GM18520 (cell line): Measurements from ENCODE around the gene C7orf25.

Source experiments
- ATAC-seq: cut with Tn5 transposase; IDR thresholded peaks from one replicate; pipeline ENCODE4 v1.9.1; 2021; ENCODE audit not compliant: unreplicated experiment

C7orf25 gene

GRCh38 chr7:42911454-42912447 is at the start of gene C7orf25:
TSS of gene C7orf25 (minus strand) at chr7:42912070. CDS start at chr7:42910900, 1,170 bp downstream.
- ATAC-seq, result peak; percentile 82

GRCh38 chr7:42961170-42961569 is 49.3 kb upstream of the C7orf25 start:
- no peak for ATAC-seq

- ATAC-seq, result no peak
Measured at GRCh38 chr7:42960762-42961161, 48.9 kb upstream of the C7orf25 start.

- ATAC-seq, result no peak
Measured at GRCh38 chr7:42959549-42959948, 47.7 kb upstream of the C7orf25 start.

- no peak for ATAC-seq
Measured at GRCh38 chr7:42956062-42956461, 44.2 kb upstream of the C7orf25 start.

GRCh38 chr7:42953994-42954393 is 42.1 kb upstream of the C7orf25 start:
- no peak for ATAC-seq

GRCh38 chr7:42952328-42952727 is 40.5 kb upstream of the C7orf25 start:
- no peak for ATAC-seq

GRCh38 chr7:42950417-42950816 is 38.5 kb upstream of the C7orf25 start:
- ATAC-seq, result no peak

GRCh38 chr7:42947521-42947920 is 35.7 kb upstream of the C7orf25 start:
- no peak for ATAC-seq

GRCh38 chr7:42946627-42946950 is 34.7 kb upstream of the C7orf25 start:
- ATAC-seq, result no peak

- no peak for ATAC-seq
Measured at GRCh38 chr7:42945821-42946626, 34.2 kb upstream of the C7orf25 start.

GRCh38 chr7:42940985-42941847 is 29.3 kb upstream of the C7orf25 start:
- no peak for ATAC-seq

- ATAC-seq, result no peak
Measured at GRCh38 chr7:42939457-42940240, 27.8 kb upstream of the C7orf25 start.

GRCh38 chr7:42935861-42936260 is 24.0 kb upstream of the C7orf25 start:
- no peak for ATAC-seq

GRCh38 chr7:42934291-42934690 is 22.4 kb upstream of the C7orf25 start:
- ATAC-seq, result no peak

- no peak for ATAC-seq
Measured at GRCh38 chr7:42932811-42933591, 21.1 kb upstream of the C7orf25 start.

GRCh38 chr7:42931834-42932651 is 20.2 kb upstream of the C7orf25 start, which contains the start of the genes MRPL32 and PSMA2:
TSS of gene MRPL32 (plus strand) at chr7:42932376. CDS start at chr7:42932387, 11 bp downstream.
TSS of gene PSMA2 (minus strand) at chr7:42932174. CDS start at chr7:42932158, 16 bp downstream.
- ATAC-seq, result peak; percentile 99

GRCh38 chr7:42931447-42931833 is 19.6 kb upstream of the C7orf25 start:
- no peak for ATAC-seq
